HG03520 (cell line): ENCODE results near the gene ZNF444.
A peak's percentile ranks its signal among the peaks of the same experiment; 100 is the strongest.

Source experiments
- ATAC-seq: cut with Tn5 transposase; IDR thresholded peaks from one replicate; pipeline ENCODE4 v1.9.1; 2021; ENCODE audit warnings: mild to moderate bottlenecking, moderate library complexity; ENCODE audit not compliant: unreplicated experiment

The ZNF444 gene

DNA sequence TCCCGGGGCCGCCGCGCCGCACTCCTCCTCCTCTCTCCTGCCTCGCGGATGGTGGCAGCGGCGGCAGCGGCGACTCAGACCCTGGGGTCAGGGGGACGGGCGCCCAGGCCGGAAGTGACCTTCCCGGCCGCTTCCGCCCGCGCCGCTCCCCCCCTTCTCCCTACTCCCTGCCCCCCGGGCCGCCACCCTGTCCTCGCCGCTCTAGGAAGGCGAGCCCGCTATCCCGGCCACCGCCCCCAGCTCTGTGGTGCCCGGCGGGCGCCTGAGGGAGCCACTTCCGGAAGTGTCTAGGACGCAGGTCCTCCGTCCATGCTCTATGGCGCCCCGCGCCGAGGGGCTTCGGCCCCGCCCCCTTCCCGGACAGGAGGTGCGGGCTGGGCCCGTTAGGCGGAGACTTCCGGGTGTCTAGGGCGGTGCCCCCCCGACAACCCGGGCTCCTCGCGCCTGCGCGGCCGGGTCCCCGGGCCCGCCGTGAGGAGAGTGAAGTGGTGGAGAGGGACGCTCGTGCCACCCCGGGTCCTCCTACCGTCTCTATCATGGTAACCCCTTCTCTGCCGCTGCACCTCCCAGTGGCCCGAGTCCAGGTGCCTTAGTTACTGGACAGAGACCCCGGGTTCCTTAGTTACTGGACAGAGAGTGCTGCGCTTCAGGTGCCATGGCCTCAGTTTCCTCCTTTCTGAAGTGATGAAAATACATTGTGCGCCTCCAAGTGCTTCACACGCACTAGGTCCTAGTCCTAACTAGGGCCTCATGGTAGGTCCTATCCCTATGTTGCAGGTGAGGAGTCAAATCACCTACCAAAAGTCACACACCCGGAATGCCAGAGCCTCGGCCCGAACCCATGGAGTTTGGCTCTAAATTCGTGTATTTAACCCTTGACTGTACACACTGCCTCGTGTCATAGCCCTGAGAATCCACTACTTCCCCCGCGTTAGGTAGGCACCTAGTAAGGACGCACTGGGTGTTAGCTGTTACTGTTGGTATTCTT, 19.6 kb upstream of the ZNF444 start, which contains the start of gene ZNF787:
ZNF787 (minus strand) TSS at position 116 of the 988 bp plus-strand sequence. CDS start 18,078 bp downstream, outside the sequence.
- peak; percentile 78 for ATAC-seq

- ATAC-seq, result no peak
Measured at GRCh38 chr19:56123266-56123891, 17.7 kb upstream of the ZNF444 start.

DNA sequence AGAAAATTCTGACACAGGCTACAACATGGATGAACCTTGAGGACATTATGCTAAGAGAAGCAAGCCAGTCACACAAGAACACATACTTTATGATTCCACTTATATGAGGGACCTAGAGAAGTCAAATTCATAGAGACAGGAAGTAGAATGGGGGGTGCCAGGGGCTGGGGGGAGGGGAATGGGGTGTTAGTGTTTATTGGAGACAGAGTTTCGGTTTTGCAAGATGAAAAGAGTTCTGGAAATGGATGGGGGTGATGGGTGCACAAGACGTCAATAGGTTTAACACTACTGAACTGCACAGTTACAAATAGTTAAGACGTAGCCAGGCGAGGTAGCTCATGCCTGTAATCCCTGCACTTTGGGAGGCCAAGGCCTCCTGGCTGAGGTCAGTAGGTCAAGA, 16.5 kb upstream of the ZNF444 start:
- ATAC-seq, result no peak

GRCh38 chr19:56125806-56126590, 15.1 kb upstream of the ZNF444 start:
- ATAC-seq, result no peak

DNA sequence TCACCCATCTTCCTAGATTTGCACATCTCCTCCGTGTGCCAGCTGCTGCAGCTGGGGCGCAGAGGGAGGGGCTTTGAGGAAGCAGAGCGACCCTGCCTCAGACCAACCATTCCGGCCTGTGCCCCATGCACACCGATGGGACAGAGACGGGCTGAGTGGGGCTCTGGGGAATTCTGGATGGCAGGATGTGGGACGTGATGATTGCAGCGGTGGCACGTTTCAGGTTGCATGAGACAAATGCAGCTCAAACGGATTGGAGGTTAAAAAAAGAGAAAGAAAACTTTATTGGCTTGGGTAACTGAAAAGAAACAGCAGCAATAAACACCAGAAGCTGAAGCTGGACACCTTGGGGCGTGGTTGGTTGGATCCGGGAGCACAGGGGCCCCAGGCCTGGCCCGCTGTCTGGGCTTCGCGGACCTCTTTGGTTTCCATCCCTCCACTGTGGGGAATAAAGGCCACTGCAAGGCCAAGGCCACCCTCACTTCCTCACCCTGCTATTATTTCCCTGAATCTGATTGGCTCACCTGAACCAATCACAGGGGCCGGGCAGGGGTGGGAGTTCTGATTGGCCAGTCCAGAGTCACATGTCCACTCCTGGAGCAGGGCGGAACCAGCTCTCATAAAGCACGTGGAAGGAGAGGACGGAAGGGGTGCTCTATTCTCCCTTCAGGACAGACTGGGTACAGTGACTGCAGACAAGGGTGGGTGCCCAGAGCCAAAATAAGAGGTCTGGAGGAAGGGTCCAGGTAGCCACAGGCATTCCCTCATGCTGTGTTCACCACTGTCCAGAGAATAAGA, 13.9 kb upstream of the ZNF444 start:
- ATAC-seq, result no peak

DNA sequence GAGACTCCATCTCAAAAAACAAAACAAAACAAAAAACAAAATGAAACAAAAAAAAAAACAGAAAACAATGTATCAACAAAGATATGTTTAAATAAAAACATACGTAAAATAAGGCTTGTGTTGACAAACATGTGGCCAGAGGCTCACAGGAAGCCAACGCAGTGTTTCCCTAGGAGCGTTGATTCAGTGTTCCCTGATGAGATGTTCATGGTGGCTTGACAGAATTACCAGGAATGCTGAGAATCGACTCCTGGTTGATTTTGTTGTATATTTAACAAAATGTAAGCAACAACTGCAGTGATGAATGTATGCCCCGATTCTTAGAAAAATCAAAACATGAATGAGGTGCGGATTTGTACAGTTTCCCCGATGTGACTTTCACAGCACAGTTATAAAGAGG, 11.1 kb upstream of the ZNF444 start:
- ATAC-seq, result no peak

DNA sequence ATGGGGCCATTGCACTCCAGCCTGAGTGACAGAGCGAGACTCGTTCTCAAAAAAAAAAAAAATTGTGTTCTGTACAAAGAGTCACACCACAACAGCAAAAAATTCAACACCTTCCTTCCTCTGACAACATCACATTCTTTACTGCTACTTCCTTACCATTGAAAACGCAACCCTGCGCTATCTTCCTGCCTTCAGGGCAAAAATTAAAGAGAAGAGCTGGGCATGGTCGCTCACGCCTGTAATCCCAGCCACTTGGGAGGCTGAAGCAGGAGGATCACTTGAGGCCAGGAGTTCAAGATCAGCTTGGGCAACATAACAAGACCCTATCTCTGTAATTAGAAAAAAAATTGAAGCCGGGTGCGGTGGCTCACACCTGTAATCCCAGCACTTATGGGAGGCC, 9.4 kb upstream of the ZNF444 start:
- no peak for ATAC-seq

- ATAC-seq, result no peak
Measured at GRCh38 chr19:56132316-56132822, 8.7 kb upstream of the ZNF444 start.

GRCh38 chr19:56133858-56134653, 7.0 kb upstream of the ZNF444 start:
- ATAC-seq, result no peak

GRCh38 chr19:56134654-56134921, 6.5 kb upstream of the ZNF444 start:
- ATAC-seq, result no peak

- no peak for ATAC-seq
Measured at GRCh38 chr19:56136362-56136761, 4.7 kb upstream of the ZNF444 start.

DNA sequence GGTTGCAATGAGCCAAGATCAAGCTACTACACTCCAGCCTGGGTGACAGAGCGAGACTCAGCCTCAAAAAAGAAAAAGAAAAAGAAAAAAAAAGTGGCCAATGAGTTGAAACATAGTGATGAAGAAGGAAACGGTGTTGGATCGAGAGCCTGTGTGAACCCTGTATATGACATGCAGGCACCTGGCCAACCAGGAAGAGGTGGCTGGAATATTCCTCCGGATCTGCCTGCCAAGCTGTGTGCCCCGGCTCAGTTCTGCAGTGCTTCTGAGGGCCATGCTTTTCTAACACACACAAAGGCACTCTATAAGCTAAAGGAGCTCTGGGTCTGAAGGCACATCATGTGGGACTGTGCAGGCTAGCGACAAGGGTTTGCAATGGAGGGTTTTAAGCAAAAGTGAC, 3.7 kb upstream of the ZNF444 start:
- ATAC-seq, result no peak

DNA sequence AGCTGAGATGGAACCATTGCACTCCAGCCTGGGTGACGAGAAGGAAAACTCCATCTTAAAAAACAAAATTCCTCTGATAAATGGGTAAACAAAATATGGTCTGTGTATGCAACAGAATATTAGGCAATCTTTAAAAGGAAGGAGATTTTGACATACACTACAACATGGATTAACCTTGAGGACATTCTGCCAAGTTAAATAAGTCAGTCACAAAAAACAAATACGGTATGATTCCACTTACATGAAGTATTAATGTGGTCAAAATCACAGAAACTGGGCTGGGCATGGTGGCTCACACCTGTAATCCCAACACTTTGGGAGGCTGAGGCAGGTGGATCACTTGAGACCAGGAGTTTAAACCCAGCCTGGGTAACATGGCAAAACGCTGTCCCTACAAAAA, 3.0 kb upstream of the ZNF444 start:
- no peak for ATAC-seq

DNA sequence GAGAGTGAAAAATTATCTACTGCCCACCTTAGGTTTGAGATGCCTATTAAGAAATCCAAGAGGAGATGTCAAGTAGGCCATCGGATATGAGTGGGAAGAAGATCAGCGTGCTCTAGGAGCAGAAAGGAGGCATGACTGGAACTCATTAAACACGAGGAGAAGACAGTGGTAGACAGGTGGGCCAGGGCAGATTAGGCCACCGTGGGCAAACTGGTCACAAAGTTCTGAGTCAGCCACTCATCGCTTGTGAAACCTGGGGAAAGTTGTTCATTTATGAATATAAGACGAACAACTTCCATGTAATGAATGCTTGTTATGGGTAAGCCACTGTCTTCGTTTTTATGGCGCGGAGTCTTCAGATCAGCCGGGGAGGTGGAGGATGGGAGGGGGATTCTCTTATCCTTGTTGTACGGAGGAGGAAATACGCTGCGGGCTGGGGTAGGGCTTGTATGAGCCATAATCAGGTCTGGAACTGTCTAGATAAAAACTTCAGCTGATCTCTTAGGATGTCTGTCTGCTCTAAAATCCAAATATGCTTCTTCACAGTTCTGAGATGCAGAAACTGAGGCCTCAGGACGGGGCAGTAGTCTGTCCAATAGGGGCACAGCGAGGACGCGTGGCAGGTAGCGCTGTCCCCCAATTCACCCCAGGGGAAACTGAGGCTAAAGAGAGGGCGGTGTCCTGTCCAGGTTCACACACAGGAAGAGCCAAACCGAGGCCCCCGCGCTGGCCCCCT, 1.1 kb upstream of the ZNF444 start:
- no peak for ATAC-seq

DNA sequence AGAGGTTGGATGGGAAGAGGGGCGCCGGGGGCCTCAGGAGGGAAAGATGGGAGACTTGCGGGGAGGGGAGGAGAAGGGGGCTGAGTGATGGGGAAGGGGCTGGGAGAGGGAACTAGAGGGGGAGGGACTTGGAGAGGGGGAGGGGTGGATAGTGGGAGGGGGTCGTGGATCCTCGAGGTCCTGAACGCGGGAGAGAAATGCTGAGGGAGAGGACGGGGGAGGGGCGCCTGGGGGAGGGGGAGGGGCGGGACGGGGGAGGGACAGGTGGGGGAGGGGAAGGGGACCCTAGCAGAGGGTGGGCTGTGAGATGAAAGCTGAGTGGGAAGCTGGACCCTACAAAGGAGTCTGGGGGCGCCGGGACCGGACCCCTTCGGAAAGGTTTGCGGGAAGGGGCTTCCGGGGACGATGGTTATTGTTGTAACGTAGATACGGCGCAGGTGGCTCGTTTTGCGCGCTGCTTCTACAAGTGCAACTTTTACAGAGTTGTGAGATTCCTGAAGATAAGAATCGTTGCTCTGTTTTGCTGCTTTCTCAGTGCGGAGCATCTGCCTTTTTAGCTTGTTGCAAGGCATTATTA, 418 bp downstream of the ZNF444 start:
- no peak for ATAC-seq

DNA sequence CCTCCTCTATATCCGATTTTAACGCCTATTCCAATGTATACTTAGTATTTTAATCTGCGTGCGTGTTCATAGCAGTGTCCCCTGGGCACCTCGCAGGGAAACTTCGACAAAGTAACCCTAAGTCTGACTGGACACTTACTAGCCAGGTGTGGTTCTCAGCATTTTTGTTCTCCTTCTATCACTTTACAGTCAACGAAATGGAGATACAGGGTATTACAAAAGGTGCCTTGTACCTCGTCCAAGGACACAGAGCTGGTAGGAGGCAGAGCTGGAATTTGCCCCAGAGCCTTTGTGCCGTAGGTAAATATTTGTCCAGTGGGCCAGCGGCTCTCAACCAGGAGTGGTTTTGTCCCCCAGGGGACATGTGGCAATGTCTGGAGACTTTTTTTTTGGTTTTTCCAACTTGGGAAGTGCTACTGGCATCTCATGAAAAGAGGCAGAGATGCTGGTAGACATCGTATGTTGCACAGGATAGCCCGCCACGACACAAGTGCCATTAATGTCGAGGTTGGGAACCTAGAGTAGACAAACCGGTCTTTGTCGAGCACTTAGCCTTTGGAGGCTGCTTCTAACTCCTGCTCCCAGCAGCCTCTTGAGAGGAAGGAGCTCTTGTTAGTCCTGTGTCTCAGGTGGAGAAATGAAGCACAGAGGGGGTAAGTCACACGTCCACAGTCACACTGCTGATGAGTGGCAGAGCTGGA, 1.1 kb downstream of the ZNF444 start:
- no peak for ATAC-seq

DNA sequence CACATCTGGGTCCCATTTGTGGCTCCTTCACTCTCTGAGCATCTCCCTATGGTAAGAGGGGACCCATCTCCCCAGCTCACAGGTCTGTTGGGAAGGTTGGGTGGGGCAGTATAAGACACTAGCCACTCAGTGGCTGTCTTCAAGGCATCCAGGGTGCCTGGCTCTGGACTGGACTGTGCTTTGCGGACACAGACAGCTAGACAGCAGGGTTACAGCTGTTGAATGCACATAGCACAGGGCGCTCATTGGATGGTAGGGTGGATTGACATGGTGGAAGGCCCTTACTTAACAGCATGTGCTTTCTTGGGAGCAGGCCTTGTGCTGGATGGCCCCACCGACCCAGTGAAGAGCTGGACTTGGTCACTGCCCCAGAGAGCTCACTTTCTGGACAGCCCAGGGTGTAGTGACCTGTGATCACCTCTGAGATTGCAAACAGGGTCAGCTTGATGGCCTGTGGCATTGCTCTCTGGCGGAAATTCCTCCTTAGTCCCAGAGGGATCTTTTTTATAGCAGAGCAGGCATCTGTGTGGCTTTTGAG, 1.9 kb downstream of the ZNF444 start:
- ATAC-seq, result no peak

- ATAC-seq, result no peak
Measured at GRCh38 chr19:56144376-56144775, 3.3 kb downstream of the ZNF444 start.
